ENCODE measurements around the gene LCTL. TPM values are rescaled to one million over a fixed set of nuclear protein-coding genes. Genes with fewer than 3 reads are reported as not detected.

The LCTL gene
- total and polyA plus RNA-seq, 10 donors = not detected

- TF ChIP-seq POLR2A (IDR thresholded peaks at IDR 0.05) = no peak
- no peak for TF ChIP-seq CTCF (IDR thresholded peaks at IDR 0.05 in 8 of 11, conservative IDR thresholded peaks at IDR 0.05 in 3 of 11)
- no peak for TF ChIP-seq POLR2AphosphoS5 (IDR thresholded peaks at IDR 0.05)
- H3K9me3 ChIP-seq = no peaks in the 10 kb centered on the region
- H3K27me3 ChIP-seq (replicated peaks in 1 of 7) = peaks cover 0 to 9% (median 0%) of the 10 kb centered on the region in 7 donors
- H3K4me1 ChIP-seq = no peaks in the 10 kb centered on the region
- H3K4me3 ChIP-seq = no peak overlapping the region
- WGBS, 5 donors = 82 to 92% (median 86%) methylated on average over 5 of the region's 5 CpGs
- no peaks in the 10 kb centered on the region for H3K36me3 ChIP-seq
- intact Hi-C loops (cut with DNase I; ENCODE audit: low total_unique reads) = no loop called here
- DNase-seq = no peak
- H3K27ac ChIP-seq = no peak overlapping the region
Measured at GRCh38 chr15:66594836-66595235, 29.0 kb upstream of the LCTL start.

- no peak for DNase-seq
- Histone ChIP-seq H3K27me3 (replicated peaks in 1 of 7) (peaks cover 0 to 14% (median 0%) of the 10 kb centered on the region in 7 donors), H3K9me3 (no peaks in the 10 kb centered on the region), H3K27ac (no peak overlapping the region), H3K36me3 (no peaks in the 10 kb centered on the region), H3K4me3 (no peak overlapping the region), H3K4me1 (no peaks in the 10 kb centered on the region)
- intact Hi-C loops (cut with DNase I; ENCODE audit: low total_unique reads) = no loop called here
- 85 to 93% (median 91%) methylated on average over 6 to 10 of the region's 10 CpGs for WGBS, 5 donors
- TF ChIP-seq POLR2AphosphoS5 (IDR thresholded peaks at IDR 0.05) = no peak
- TF ChIP-seq POLR2A (IDR thresholded peaks at IDR 0.05) = no peak
- no peak for TF ChIP-seq CTCF (IDR thresholded peaks at IDR 0.05 in 8 of 11, conservative IDR thresholded peaks at IDR 0.05 in 3 of 11)
Measured at GRCh38 chr15:66594344-66594743, 28.5 kb upstream of the LCTL start.

- TF ChIP-seq POLR2AphosphoS5 (IDR thresholded peaks at IDR 0.05) = no peak
- TF ChIP-seq POLR2A (IDR thresholded peaks at IDR 0.05) = no peak
- TF ChIP-seq CTCF (IDR thresholded peaks at IDR 0.05 in 8 of 11, conservative IDR thresholded peaks at IDR 0.05 in 3 of 11) = no peak
- intact Hi-C loops (cut with DNase I; ENCODE audit: low total_unique reads) = no loop called here
Measured at GRCh38 chr15:66593219-66593780, 27.5 kb upstream of the LCTL start.

GRCh38 chr15:66592505-66593218 lies 26.9 kb upstream of the LCTL start:
- WGBS, 5 donors = 74 to 91% (median 85%) methylated on average over 12 of the region's 12 CpGs
- Histone ChIP-seq H3K36me3 (no peaks in the 10 kb centered on the region), H3K4me1 (peaks cover 0 to 4% (median 2%) of the 10 kb centered on the region in 6 donors), H3K9me3 (no peaks in the 10 kb centered on the region), H3K27me3 (replicated peaks in 1 of 7) (peaks cover 0 to 26% (median 0%) of the 10 kb centered on the region in 7 donors), H3K4me3 (no peak overlapping the region), H3K27ac (no peak overlapping the region)
- TF ChIP-seq POLR2AphosphoS5 (IDR thresholded peaks at IDR 0.05) (no peak), POLR2A (IDR thresholded peaks at IDR 0.05) (no peak), CTCF (IDR thresholded peaks at IDR 0.05 in 8 of 11, conservative IDR thresholded peaks at IDR 0.05 in 3 of 11) (no peak)
- intact Hi-C loops (cut with DNase I; ENCODE audit: low total_unique reads) = no loop called here
- no peak for DNase-seq

More at GRCh38 chr15:66593219-66593780, 27.5 kb upstream of the LCTL start:
- no peak for DNase-seq
- no peak overlapping the region for H3K4me3 ChIP-seq
- WGBS, 5 donors = 62 to 83% (median 67%) methylated on average over 2 to 3 of the region's 3 CpGs
- H3K27ac ChIP-seq = no peak overlapping the region
- H3K4me1 ChIP-seq = no peaks in the 10 kb centered on the region
- H3K36me3 ChIP-seq = no peaks in the 10 kb centered on the region
- H3K9me3 ChIP-seq = no peaks in the 10 kb centered on the region
- peaks cover 0 to 20% (median 0%) of the 10 kb centered on the region in 7 donors for H3K27me3 ChIP-seq (replicated peaks in 1 of 7)
